ENCODE measurements around the gene CPVL. TPM values are rescaled to one million over a fixed set of nuclear protein-coding genes. Genes with fewer than 3 reads are reported as not detected.
A peak's percentile ranks its signal among the peaks of the same experiment; 100 is the strongest.

Gene CPVL
- 184 and 205 TPM in 2 replicates for polyA plus RNA-seq (2013)

DNA sequence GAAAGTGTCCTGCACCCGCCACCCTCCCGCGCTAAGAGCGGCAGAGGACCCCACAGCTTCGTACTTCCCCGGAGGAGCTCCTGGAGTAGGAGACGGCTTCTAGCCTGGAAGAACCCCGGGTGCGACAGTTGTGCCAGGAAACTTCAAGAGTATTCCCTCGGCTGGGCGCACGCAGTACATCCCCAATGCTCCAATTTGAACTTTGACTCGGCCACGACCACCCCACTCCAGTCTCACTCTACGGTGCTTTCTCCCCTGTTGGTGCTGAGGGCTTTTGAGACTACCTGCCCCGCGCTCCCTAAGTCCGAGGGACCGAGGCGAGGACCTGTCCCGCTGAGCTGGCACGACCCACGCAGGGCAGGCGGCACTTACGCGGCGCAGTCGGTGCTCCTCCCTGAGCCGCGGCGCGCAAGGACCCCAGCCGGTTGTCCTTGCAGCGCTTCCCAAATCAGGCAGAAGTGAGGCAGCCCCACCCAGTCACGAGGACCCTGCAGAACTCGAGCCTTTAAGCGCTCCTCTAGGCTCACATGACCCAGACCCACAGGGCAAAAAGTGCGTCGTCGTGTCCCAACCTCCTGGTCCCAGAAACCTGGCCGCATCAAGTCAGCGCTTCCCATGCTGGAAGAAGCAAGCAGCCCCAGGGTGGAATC lies at the start of gene CPVL:
CPVL (minus strand) TSS at position 481 of the 650 bp plus-strand sequence. CDS start 25,476 bp downstream, outside the sequence.
- Histone ChIP-seq H2AFZ (ENCODE audit: insufficient read depth, low read length, poor library complexity) (peak within 1 kb of the TSS; percentile 79), H3K9me3 (ENCODE audit: insufficient read depth, low read depth, low read length) (no peaks in the 10 kb centered on the region), H4K91ac (ENCODE audit: low read depth, low read length) (peak within 1 kb of the TSS; percentile 65), H3K27me3 (ENCODE audit: insufficient read depth, low read length) (no peaks in the 10 kb centered on the region), H2BK5ac (ENCODE audit: low read depth, low read length, poor library complexity) (peak within 1 kb of the TSS; percentile 43), H3K18ac (ENCODE audit: low read length) (peak within 1 kb of the TSS; percentile 65), H3K4me1 (ENCODE audit: control insufficient read depth in 1 of 2, insufficient read depth in 2 of 2, low read length in 2 of 2) (peaks cover 7% of the 10 kb centered on the region in 2 experiments), H4K8ac (ENCODE audit: low read depth, low read length) (peak within 1 kb of the TSS; percentile 89), H3K4me2 (ENCODE audit: low read length) (peak within 1 kb of the TSS; percentile 80), H2AK5ac (ENCODE audit: low read length) (peak within 1 kb of the TSS; percentile 37), H3K36me3 (ENCODE audit: control insufficient read depth in 1 of 2, insufficient read depth in 2 of 2, low read length in 2 of 2) (no peaks in the 10 kb centered on the region), H3K9ac (ENCODE audit: low read length) (peak within 1 kb of the TSS; percentile 30), H3K23ac (ENCODE audit: low read length) (no peak within 1 kb of the TSS), H2BK120ac (ENCODE audit: insufficient read depth, low read length, poor library complexity) (peak within 1 kb of the TSS; percentile 70), H3K4me3 (ENCODE audit: low read depth, low read length) (peak within 1 kb of the TSS; percentile 85), H3K79me1 (ENCODE audit: low read length) (peaks cover 6% of the 10 kb centered on the region), H3K27ac (ENCODE audit: low read depth, low read length) (no peak within 1 kb of the TSS), H3K79me2 (ENCODE audit: control insufficient read depth, insufficient read depth, low read length, poor library complexity) (peaks cover 3% of the 10 kb centered on the region), H3K4ac (ENCODE audit: low read depth, low read length) (peak within 1 kb of the TSS; percentile 35), H2BK12ac (ENCODE audit: low read length) (peak within 1 kb of the TSS; percentile 34), H3K14ac (ENCODE audit: low read length) (peak within 1 kb of the TSS; percentile 65), H4K12ac (ENCODE audit: low read depth, low read length) (peak within 1 kb of the TSS; percentile 72)
- DNase-seq, result peak; percentile 64 to 76
- no CpG with 5 or more reads among the region's 42 CpGs for WGBS (ENCODE audit: extremely low coverage, insufficient coverage, insufficient read length)

DNA sequence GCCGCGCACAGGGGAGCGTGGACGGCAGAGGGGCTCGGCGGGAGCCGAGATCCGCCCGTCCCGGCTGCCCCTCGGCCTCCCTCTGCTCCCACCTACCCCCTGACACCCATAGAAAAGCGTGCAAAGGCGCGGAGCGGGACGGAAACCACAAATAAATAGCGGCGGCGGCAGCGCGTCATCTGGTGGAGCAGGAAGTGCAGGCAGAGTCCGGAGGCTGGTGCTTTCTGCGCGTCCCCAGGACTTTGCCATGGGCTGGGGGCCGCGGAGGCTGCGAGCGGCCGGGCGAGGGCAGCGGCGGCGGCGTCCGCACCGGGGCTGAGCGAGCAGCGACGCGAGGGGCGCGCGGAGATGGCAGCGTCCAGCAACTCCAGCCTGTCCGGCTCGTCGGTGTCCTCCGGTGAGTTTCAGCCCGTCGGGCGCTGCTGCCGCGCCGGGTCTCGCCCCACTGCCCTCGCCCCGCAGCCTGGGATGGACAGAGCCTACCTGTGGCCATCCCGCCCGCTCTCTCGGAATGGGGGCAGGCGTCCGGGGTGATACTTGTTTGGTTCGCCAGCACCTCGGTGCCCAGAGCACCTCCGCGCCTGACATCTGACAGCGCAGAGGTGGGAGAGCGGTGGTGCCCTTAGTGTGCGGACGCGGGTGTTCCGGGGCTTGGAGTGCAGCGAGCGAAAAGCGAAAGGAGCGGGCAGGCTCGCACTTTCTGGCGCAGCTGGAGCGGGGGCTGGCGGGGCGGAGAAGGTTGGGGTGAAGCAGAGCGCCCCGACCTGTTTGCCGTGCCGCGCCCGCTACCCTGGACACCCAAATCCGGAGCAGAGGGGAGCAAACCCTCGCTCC lies 48.5 kb upstream of the CPVL start, which contains the start of gene CHN2:
CHN2 (plus strand) TSS at position 182 of the 834 bp plus-strand sequence.
- Histone ChIP-seq H3K79me1 (ENCODE audit: low read length) (peaks cover 30% of the 10 kb centered on the region), H3K79me2 (ENCODE audit: control insufficient read depth, insufficient read depth, low read length, poor library complexity) (peaks cover 24% of the 10 kb centered on the region), H2AFZ (ENCODE audit: insufficient read depth, low read length, poor library complexity) (peak within 1 kb of the TSS; percentile 80), H3K9ac (ENCODE audit: low read length) (peak within 1 kb of the TSS; percentile 95), H3K4me3 (ENCODE audit: low read depth, low read length) (peak within 1 kb of the TSS; percentile 98), H3K14ac (ENCODE audit: low read length) (peak within 1 kb of the TSS; percentile 96), H3K4me1 (ENCODE audit: control insufficient read depth in 1 of 2, insufficient read depth in 2 of 2, low read length in 2 of 2) (peaks cover 6 to 23% of the 10 kb centered on the region in 2 experiments), H3K23ac (ENCODE audit: low read length) (peak within 1 kb of the TSS; percentile 14), H3K4me2 (ENCODE audit: low read length) (peak within 1 kb of the TSS; percentile 82), H3K18ac (ENCODE audit: low read length) (peak within 1 kb of the TSS; percentile 98), H4K91ac (ENCODE audit: low read depth, low read length) (peak within 1 kb of the TSS; percentile 93), H3K36me3 (ENCODE audit: control insufficient read depth in 1 of 2, insufficient read depth in 2 of 2, low read length in 2 of 2) (no peaks in the 10 kb centered on the region), H3K27ac (ENCODE audit: low read depth, low read length) (peak within 1 kb of the TSS; percentile 76), H3K4ac (ENCODE audit: low read depth, low read length) (peak within 1 kb of the TSS; percentile 99), H2BK12ac (ENCODE audit: low read length) (peak within 1 kb of the TSS; percentile 78), H4K8ac (ENCODE audit: low read depth, low read length) (peak within 1 kb of the TSS; percentile 97), H3K27me3 (ENCODE audit: insufficient read depth, low read length) (no peaks in the 10 kb centered on the region), H4K12ac (ENCODE audit: low read depth, low read length) (peak within 1 kb of the TSS; percentile 92), H2BK120ac (ENCODE audit: insufficient read depth, low read length, poor library complexity) (peak within 1 kb of the TSS; percentile 91), H2AK5ac (ENCODE audit: low read length) (peak within 1 kb of the TSS; percentile 92), H2BK5ac (ENCODE audit: low read depth, low read length, poor library complexity) (peak within 1 kb of the TSS; percentile 98), H3K9me3 (ENCODE audit: insufficient read depth, low read depth, low read length) (no peaks in the 10 kb centered on the region)
- no CpG with 5 or more reads among the region's 89 CpGs for WGBS (ENCODE audit: extremely low coverage, insufficient coverage, insufficient read length)
- peak; percentile 69 to 75 for DNase-seq

DNA sequence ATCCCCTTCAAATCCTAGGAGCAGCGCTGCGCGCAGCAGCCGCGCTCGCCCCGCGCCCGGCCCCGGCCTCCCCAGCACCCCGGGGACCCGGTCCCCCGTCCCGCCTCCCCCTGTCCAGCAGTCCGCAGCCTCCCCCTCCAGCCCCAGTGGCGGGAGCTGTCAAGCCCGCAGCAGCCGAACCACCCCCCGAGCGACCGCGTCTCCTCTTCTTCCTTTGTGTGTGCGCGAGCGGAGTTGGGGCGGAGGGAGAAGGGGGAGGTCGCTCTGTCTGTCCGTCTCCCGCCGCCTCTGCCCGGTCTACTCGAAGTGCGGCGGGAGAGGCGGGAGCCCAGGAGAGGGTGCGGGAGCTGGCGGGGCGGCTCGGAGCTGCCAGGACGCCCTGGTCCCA lies 47.9 kb upstream of the CPVL start:
- peak overlapping the region; percentile 98 for H2BK5ac ChIP-seq (ENCODE audit: low read depth, low read length, poor library complexity)
- no peaks in the 10 kb centered on the region for H3K27me3 ChIP-seq (ENCODE audit: insufficient read depth, low read length)
- H2AFZ ChIP-seq (ENCODE audit: insufficient read depth, low read length, poor library complexity), result peak overlapping the region; percentile 60
- peak overlapping the region; percentile 82 for H3K4me2 ChIP-seq (ENCODE audit: low read length)
- H3K18ac ChIP-seq (ENCODE audit: low read length), result peak overlapping the region; percentile 98
- no peaks in the 10 kb centered on the region for H3K9me3 ChIP-seq (ENCODE audit: insufficient read depth, low read depth, low read length)
- H2AK5ac ChIP-seq (ENCODE audit: low read length), result peak overlapping the region; percentile 71
- peak overlapping the region; percentile 67 for H2BK12ac ChIP-seq (ENCODE audit: low read length)
- H4K8ac ChIP-seq (ENCODE audit: low read depth, low read length), result peak overlapping the region; percentile 97
- H3K14ac ChIP-seq (ENCODE audit: low read length), result peak overlapping the region; percentile 96
- peaks cover 32% of the 10 kb centered on the region for H3K79me1 ChIP-seq (ENCODE audit: low read length)
- peaks cover 21% of the 10 kb centered on the region for H3K79me2 ChIP-seq (ENCODE audit: control insufficient read depth, insufficient read depth, low read length, poor library complexity)
- H3K4me1 ChIP-seq (ENCODE audit: control insufficient read depth in 1 of 2, insufficient read depth in 2 of 2, low read length in 2 of 2), result peaks cover 6 to 23% of the 10 kb centered on the region in 2 experiments
- H3K36me3 ChIP-seq (ENCODE audit: control insufficient read depth in 1 of 2, insufficient read depth in 2 of 2, low read length in 2 of 2), result no peaks in the 10 kb centered on the region
- peak overlapping the region; percentile 92 for H4K12ac ChIP-seq (ENCODE audit: low read depth, low read length)
- H3K9ac ChIP-seq (ENCODE audit: low read length), result peak overlapping the region; percentile 95
- peak overlapping the region; percentile 76 for H3K27ac ChIP-seq (ENCODE audit: low read depth, low read length)
- no CpG with 5 or more reads among the region's 40 CpGs for WGBS (ENCODE audit: extremely low coverage, insufficient coverage, insufficient read length)
- peak overlapping the region; percentile 98 for H3K4me3 ChIP-seq (ENCODE audit: low read depth, low read length)
- H4K91ac ChIP-seq (ENCODE audit: low read depth, low read length), result peak overlapping the region; percentile 93
- H2BK120ac ChIP-seq (ENCODE audit: insufficient read depth, low read length, poor library complexity), result peak overlapping the region; percentile 89
- H3K4ac ChIP-seq (ENCODE audit: low read depth, low read length), result peak overlapping the region; percentile 99
- no peak overlapping the region for H3K23ac ChIP-seq (ENCODE audit: low read length)
- DNase-seq, result peak in 1 of 2 donors; percentile 48
